Nephron progenitor cell (in vitro differentiated cells): Measurements from ENCODE around the gene NEO1.
A peak's percentile ranks its signal among the peaks of the same experiment; 100 is the strongest.

Experiments used
- DNase-seq: peaks from one replicate; pipeline ENCODE4 v3.0.0; 2021
- H3K27ac Mint-ChIP-seq: 2 replicates; pipeline ENCODE4 v1.8.0; 2021; ENCODE audit warnings: mild to moderate bottlenecking, moderate library complexity, mixed read lengths
- H3K27me3 Mint-ChIP-seq: 2 replicates; pipeline ENCODE4 v1.8.0; 2021; ENCODE audit warnings: mild to moderate bottlenecking, low read depth, mixed read lengths; ENCODE audit not compliant: poor library complexity
- H3K36me3 Mint-ChIP-seq: 2 replicates; pipeline ENCODE4 v1.8.0; 2021; ENCODE audit warnings: low read depth, mixed read lengths
- H3K4me1 Mint-ChIP-seq: 2 replicates; pipeline ENCODE4 v1.8.0; 2021; ENCODE audit warnings: mixed read lengths
- H3K4me3 Mint-ChIP-seq: 2 replicates; pipeline ENCODE4 v1.8.0; 2021; ENCODE audit warnings: mild to moderate bottlenecking, moderate library complexity, mixed read lengths
- H3K9me3 Mint-ChIP-seq: 2 replicates; pipeline ENCODE4 v1.8.0; 2021; ENCODE audit warnings: mild to moderate bottlenecking, moderate library complexity, mixed read lengths
- TF ChIP-seq, protein P1 (sequence below): fragments of 200-600 bp; sonication (generic); IDR thresholded peaks from 2 replicates; pipeline ENCODE4 v1.5.0; 2021; ENCODE audit warnings: antibody characterized with exemption

NEO1 gene, protein sequence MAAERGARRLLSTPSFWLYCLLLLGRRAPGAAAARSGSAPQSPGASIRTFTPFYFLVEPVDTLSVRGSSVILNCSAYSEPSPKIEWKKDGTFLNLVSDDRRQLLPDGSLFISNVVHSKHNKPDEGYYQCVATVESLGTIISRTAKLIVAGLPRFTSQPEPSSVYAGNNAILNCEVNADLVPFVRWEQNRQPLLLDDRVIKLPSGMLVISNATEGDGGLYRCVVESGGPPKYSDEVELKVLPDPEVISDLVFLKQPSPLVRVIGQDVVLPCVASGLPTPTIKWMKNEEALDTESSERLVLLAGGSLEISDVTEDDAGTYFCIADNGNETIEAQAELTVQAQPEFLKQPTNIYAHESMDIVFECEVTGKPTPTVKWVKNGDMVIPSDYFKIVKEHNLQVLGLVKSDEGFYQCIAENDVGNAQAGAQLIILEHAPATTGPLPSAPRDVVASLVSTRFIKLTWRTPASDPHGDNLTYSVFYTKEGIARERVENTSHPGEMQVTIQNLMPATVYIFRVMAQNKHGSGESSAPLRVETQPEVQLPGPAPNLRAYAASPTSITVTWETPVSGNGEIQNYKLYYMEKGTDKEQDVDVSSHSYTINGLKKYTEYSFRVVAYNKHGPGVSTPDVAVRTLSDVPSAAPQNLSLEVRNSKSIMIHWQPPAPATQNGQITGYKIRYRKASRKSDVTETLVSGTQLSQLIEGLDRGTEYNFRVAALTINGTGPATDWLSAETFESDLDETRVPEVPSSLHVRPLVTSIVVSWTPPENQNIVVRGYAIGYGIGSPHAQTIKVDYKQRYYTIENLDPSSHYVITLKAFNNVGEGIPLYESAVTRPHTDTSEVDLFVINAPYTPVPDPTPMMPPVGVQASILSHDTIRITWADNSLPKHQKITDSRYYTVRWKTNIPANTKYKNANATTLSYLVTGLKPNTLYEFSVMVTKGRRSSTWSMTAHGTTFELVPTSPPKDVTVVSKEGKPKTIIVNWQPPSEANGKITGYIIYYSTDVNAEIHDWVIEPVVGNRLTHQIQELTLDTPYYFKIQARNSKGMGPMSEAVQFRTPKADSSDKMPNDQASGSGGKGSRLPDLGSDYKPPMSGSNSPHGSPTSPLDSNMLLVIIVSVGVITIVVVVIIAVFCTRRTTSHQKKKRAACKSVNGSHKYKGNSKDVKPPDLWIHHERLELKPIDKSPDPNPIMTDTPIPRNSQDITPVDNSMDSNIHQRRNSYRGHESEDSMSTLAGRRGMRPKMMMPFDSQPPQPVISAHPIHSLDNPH (N-terminal part only)

DNA sequence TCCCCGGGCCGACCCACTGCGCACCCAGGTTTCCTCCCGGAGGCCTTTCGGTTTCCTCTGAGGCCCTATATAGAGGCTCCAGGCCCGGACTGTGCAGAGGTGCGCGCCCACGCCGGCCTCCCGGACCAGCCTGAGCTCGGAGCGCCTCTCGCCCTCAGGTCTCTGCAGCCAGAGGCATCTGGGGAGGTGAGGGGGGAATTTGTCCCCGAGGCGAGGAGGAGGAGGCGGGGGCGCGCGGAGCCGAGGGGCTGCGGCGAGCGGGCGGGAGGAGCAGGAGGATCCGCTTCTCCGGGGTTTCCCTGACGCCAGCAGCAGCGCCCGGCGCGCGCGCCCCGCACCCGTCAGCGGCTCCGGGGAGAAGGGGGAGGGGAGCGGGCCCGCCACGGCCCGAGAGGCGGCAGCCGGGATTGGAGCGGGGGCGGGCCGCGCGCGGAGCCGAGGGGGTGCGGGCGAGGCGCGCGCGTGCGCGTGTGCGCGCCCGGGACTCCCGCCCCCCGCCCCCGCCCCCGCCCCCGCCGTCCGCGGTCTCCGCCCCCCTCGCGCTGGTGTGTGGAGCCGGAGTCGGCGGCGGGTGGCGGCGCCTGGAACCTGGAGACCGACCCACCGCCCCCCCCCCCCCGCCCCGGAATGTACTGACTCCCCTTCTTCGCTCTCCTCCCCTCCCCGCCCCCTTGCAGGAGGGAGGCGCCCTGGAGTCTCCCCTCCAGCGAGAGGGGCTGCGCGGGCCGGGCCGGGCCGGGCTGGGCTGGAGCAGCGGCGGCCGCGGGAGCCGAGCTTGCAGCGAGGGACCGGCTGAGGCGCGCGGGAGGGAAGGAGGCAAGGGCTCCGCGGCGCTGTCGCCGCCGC is at the start of gene NEO1:
Gene NEO1 (plus strand): TSS at position 657 of the 846 bp plus-strand sequence. CDS start 213 bp downstream, outside the sequence.
- H3K4me3 Mint-ChIP-seq, result peak within 1 kb of the TSS; percentile 85
- no peaks in the 10 kb centered on the region for H3K9me3 Mint-ChIP-seq
- no peaks in the 10 kb centered on the region for H3K36me3 Mint-ChIP-seq
- H3K4me1 Mint-ChIP-seq, result peaks cover 34% of the 10 kb centered on the region
- peak within 1 kb of the TSS; percentile 95 for H3K27ac Mint-ChIP-seq
- peaks cover 8% of the 10 kb centered on the region for H3K27me3 Mint-ChIP-seq
- TF ChIP-seq, protein P1, sequence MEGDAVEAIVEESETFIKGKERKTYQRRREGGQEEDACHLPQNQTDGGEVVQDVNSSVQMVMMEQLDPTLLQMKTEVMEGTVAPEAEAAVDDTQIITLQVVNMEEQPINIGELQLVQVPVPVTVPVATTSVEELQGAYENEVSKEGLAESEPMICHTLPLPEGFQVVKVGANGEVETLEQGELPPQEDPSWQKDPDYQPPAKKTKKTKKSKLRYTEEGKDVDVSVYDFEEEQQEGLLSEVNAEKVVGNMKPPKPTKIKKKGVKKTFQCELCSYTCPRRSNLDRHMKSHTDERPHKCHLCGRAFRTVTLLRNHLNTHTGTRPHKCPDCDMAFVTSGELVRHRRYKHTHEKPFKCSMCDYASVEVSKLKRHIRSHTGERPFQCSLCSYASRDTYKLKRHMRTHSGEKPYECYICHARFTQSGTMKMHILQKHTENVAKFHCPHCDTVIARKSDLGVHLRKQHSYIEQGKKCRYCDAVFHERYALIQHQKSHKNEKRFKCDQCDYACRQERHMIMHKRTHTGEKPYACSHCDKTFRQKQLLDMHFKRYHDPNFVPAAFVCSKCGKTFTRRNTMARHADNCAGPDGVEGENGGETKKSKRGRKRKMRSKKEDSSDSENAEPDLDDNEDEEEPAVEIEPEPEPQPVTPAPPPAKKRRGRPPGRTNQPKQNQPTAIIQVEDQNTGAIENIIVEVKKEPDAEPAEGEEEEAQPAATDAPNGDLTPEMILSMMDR, result no peak
- peak; percentile 95 for DNase-seq

DNA sequence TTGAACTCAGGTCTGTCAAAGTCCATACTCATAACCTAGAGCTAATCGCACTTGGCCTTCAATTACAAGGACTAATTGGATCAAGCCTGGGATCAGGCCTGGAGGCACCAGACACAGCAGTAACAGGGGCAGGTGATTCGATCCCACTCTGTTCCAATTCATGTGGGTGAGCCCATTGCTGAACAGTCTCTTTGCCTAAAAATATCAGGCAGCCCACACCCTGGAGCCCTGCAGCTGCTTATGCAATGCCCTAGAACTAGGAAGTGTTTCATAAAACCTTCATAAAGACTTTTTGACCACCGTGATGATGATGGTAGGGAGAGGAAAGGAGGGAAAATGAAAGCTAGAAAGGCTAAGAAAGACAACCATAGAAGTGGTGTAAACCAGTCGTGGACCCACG is 47.8 kb upstream of the NEO1 start:
- Mint-ChIP-seq H3K27ac (no peak overlapping the region), H3K9me3 (no peaks in the 10 kb centered on the region), H3K36me3 (no peaks in the 10 kb centered on the region), H3K27me3 (peaks cover 8% of the 10 kb centered on the region), H3K4me3 (no peak overlapping the region), H3K4me1 (peaks cover 16% of the 10 kb centered on the region)
- TF ChIP-seq, protein P1, result no peak
- no peak for DNase-seq

DNA sequence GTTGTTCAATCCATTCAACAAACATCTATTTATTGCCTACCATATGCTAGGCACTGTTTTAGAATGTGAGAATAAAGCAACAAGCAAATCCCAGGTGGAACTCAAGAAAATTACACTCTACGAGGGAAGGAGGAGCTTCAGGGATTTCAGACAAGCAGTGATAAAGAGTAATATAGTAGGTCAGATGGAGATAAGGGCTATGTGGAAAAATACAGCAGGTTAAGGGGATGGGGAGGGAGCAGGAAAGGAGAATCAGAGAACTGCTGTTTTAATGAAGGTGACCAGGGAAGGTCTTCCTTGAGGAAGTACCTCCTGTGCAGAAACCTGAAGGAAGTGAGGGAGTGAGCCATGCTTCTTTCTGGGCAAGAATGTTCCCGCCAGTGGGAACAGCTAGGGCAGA is 47.2 kb upstream of the NEO1 start:
- Mint-ChIP-seq H3K9me3 (no peaks in the 10 kb centered on the region), H3K27me3 (peaks cover 8% of the 10 kb centered on the region), H3K27ac (no peak overlapping the region), H3K4me3 (no peak overlapping the region), H3K36me3 (no peaks in the 10 kb centered on the region), H3K4me1 (peaks cover 22% of the 10 kb centered on the region)
- no peak for DNase-seq
- TF ChIP-seq, protein P1, result no peak

DNA sequence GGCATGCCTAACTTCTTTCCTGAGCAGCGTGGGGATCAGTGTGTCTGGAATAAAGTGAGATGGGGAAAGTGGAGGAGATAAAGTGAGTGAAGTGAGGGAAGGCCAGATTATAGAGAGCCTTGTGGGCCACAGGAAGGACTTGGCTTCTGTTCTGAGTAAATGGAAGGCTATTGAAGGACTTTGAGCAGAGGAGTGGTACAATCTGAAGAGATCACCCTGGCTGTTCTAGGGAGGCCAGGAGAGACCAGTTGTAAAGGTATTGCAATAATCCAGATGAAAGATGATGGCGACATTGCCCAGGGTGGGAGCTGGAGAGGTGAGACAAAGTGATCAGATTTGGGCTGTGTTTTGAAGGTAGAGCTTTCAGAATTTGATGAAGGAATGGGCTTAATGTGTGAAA is 46.8 kb upstream of the NEO1 start:
- TF ChIP-seq, protein P1, result no peak
- peaks cover 8% of the 10 kb centered on the region for H3K27me3 Mint-ChIP-seq
- peaks cover 26% of the 10 kb centered on the region for H3K4me1 Mint-ChIP-seq
- no peak overlapping the region for H3K4me3 Mint-ChIP-seq
- DNase-seq, result no peak
- H3K9me3 Mint-ChIP-seq, result no peaks in the 10 kb centered on the region
- no peak overlapping the region for H3K27ac Mint-ChIP-seq
- no peaks in the 10 kb centered on the region for H3K36me3 Mint-ChIP-seq

DNA sequence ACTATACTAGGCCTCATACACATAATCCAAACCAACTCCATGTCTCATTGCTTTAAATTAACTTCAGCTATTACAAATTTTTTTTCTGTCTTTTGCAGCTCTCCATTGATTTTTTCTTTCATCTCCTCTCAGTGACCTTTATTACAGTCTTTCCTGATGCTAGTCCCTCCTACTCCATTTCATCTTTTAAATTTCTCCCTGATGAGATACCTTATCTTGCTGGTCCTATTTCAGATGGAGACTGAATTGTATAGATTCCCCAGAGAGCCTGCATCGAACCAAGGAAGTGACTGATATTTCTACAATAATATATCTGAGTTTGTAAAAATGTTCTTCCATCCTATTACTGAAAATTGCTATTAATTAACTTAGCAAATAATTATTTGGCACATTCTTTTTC is 45.7 kb upstream of the NEO1 start:
- TF ChIP-seq, protein P1, result no peak
- no peaks in the 10 kb centered on the region for H3K9me3 Mint-ChIP-seq
- peaks cover 31% of the 10 kb centered on the region for H3K4me1 Mint-ChIP-seq
- H3K36me3 Mint-ChIP-seq, result no peaks in the 10 kb centered on the region
- peaks cover 8% of the 10 kb centered on the region for H3K27me3 Mint-ChIP-seq
- H3K27ac Mint-ChIP-seq, result no peak overlapping the region
- no peak overlapping the region for H3K4me3 Mint-ChIP-seq
- DNase-seq, result no peak
